Measurements from ENCODE around the gene BAG5.

- TF ChIP-seq EP300 (IDR thresholded peaks at IDR 0.05; ENCODE audit: borderline replicate concordance in 1 of 2, low read depth in 2 of 2, low read length in 2 of 2) (no peak), CTCF (IDR thresholded peaks at IDR 0.05; ENCODE audit: control extremely low read depth in 1 of 3, insufficient read depth in 1 of 3, low read depth in 1 of 3, low read length in 3 of 3) (no peak), NRF1 (IDR thresholded peaks at IDR 0.05; ENCODE audit: low read depth, low read length) (no peak), HDAC2 (IDR thresholded peaks at IDR 0.05; ENCODE audit: borderline replicate concordance in 1 of 2, low read depth in 2 of 2, low read length in 2 of 2) (no peak), POLR2AphosphoS5 (IDR thresholded peaks at IDR 0.05; ENCODE audit: low read depth, low read length) (no peak), EZH2 (IDR thresholded peaks at IDR 0.05; ENCODE audit: low read depth, low read length, severe bottlenecking) (no peak), ATF3 (IDR thresholded peaks at IDR 0.05; ENCODE audit: insufficient read depth, low read depth, low read length) (no peak)
Measured at GRCh38 chr14:103594265-103594664, 31.8 kb upstream of the BAG5 start.

All from H1 (cell line).